Astrocyte (in vitro differentiated cells and primary cell): ENCODE measurements around the gene SH3RF1.

Source experiments
- EZH2 ChIP-seq: IDR thresholded peaks from 2 replicates; pipeline ENCODE4 v1.6.1; 2012; ENCODE audit warnings: mild to moderate bottlenecking, low read length, inconsistent platforms; ENCODE audit not compliant: insufficient read depth
- TF ChIP-seq, protein P1 (sequence below): IDR thresholded peaks from 2 replicates; pipeline ENCODE4 v1.5.1; 2011; ENCODE audit warnings: low read depth, mild to moderate bottlenecking, inconsistent platforms, low read length, moderate library complexity; ENCODE audit not compliant: insufficient read depth

DNA sequence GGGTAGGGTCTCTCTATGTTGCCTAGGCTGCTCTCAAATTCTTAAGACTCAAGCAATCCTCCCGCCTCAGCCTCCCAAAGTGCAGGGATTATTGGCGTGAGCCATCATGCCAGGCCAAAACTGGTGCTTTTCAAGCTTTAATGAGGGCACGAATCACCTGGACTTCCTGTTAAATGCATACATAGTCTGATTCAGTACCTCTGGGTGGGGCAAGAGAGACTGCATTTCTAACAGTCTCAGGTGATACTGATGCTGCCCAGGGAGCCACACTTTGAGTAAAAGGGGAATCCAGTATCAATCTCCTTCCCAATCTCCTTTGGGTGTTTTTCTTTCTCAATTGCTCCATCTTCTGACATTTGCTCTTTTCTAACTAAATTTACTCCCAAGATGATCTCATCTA lies 96.5 kb downstream of the SH3RF1 start:
- TF ChIP-seq, protein P1, sequence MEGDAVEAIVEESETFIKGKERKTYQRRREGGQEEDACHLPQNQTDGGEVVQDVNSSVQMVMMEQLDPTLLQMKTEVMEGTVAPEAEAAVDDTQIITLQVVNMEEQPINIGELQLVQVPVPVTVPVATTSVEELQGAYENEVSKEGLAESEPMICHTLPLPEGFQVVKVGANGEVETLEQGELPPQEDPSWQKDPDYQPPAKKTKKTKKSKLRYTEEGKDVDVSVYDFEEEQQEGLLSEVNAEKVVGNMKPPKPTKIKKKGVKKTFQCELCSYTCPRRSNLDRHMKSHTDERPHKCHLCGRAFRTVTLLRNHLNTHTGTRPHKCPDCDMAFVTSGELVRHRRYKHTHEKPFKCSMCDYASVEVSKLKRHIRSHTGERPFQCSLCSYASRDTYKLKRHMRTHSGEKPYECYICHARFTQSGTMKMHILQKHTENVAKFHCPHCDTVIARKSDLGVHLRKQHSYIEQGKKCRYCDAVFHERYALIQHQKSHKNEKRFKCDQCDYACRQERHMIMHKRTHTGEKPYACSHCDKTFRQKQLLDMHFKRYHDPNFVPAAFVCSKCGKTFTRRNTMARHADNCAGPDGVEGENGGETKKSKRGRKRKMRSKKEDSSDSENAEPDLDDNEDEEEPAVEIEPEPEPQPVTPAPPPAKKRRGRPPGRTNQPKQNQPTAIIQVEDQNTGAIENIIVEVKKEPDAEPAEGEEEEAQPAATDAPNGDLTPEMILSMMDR: no peak
- no peak for TF ChIP-seq EZH2
